Measurements from ENCODE around the gene BLMH. TPM values are rescaled to one million over a fixed set of nuclear protein-coding genes. Genes with fewer than 3 reads are reported as not detected.

Gene BLMH
- total and polyA plus RNA-seq, 8 donors = 11.8 to 24.6 (median 17.6) TPM

GRCh38 chr17:30310562-30310961 lies 18.8 kb upstream of the BLMH start:
- no peaks in the 10 kb centered on the region for H3K4me1 ChIP-seq
- no peaks in the 10 kb centered on the region for H3K36me3 ChIP-seq
- WGBS, 2 donors = 92 to 96% methylated on average over 2 of the region's 2 CpGs
- no peak overlapping the region for H3K27ac ChIP-seq
- no peaks in the 10 kb centered on the region for H3K9me3 ChIP-seq
- intact Hi-C loops (cut with DNase I) = no loop called here
- FAIRE-seq (no peak), DNase-seq (no peak), ATAC-seq (no peak)
- H3K27me3 ChIP-seq = no peaks in the 10 kb centered on the region
- H3K4me3 ChIP-seq = no peak overlapping the region
- TF ChIP-seq CTCF (IDR thresholded peaks at IDR 0.05) = no peak

GRCh38 chr17:30309591-30309990 lies 17.8 kb upstream of the BLMH start:
- H3K27ac ChIP-seq = no peak overlapping the region

GRCh38 chr17:30308406-30308805 lies 16.7 kb upstream of the BLMH start:
- DNase-seq (no peak), FAIRE-seq (no peak), ATAC-seq (no peak)
- H3K4me3 ChIP-seq = no peak overlapping the region
- no peaks in the 10 kb centered on the region for H3K9me3 ChIP-seq
- 58 to 60% methylated on average over 2 of the region's 2 CpGs for WGBS, 2 donors
- H3K27ac ChIP-seq = no peak overlapping the region
- H3K4me1 ChIP-seq = no peaks in the 10 kb centered on the region
- H3K27me3 ChIP-seq = no peaks in the 10 kb centered on the region
- no peaks in the 10 kb centered on the region for H3K36me3 ChIP-seq
- intact Hi-C loops (cut with DNase I) = no loop called here
- TF ChIP-seq CTCF (IDR thresholded peaks at IDR 0.05) = no peak

More at GRCh38 chr17:30309591-30309990, 17.8 kb upstream of the BLMH start:
- FAIRE-seq (no peak), ATAC-seq (no peak), DNase-seq (no peak)
- no peak for TF ChIP-seq CTCF (IDR thresholded peaks at IDR 0.05)
- Histone ChIP-seq H3K27me3 (no peaks in the 10 kb centered on the region), H3K36me3 (no peaks in the 10 kb centered on the region), H3K9me3 (no peaks in the 10 kb centered on the region), H3K4me1 (no peaks in the 10 kb centered on the region), H3K4me3 (no peak overlapping the region)
- whole genome bisulfite sequencing, 2 donors = 91 to 94% methylated on average over 6 of the region's 6 CpGs
- intact Hi-C loops (cut with DNase I) = no loop called here

- ATAC-seq (no peak), FAIRE-seq (no peak), DNase-seq (no peak)
Measured at GRCh38 chr17:30304778-30305177, 13.0 kb upstream of the BLMH start.

GRCh38 chr17:30302241-30302640 lies 10.5 kb upstream of the BLMH start:
- H3K27me3 ChIP-seq = no peaks in the 10 kb centered on the region
- no peak overlapping the region for H3K27ac ChIP-seq
- 60 to 80% methylated on average over 3 of the region's 3 CpGs for WGBS, 2 donors
- FAIRE-seq (no peak), ATAC-seq (no peak), DNase-seq (no peak)
- no peak overlapping the region for H3K4me3 ChIP-seq
- no peaks in the 10 kb centered on the region for H3K4me1 ChIP-seq
- intact Hi-C loops (cut with DNase I) = no loop called here
- no peaks in the 10 kb centered on the region for H3K36me3 ChIP-seq
- no peak for TF ChIP-seq CTCF (IDR thresholded peaks at IDR 0.05)
- no peaks in the 10 kb centered on the region for H3K9me3 ChIP-seq

More at GRCh38 chr17:30304778-30305177, 13.0 kb upstream of the BLMH start:
- Histone ChIP-seq H3K27ac (no peak overlapping the region), H3K4me3 (no peak overlapping the region), H3K9me3 (no peaks in the 10 kb centered on the region), H3K4me1 (no peaks in the 10 kb centered on the region), H3K27me3 (no peaks in the 10 kb centered on the region), H3K36me3 (no peaks in the 10 kb centered on the region)
- intact Hi-C loops (cut with DNase I) = no loop called here
- WGBS, 2 donors = 68 to 71% methylated on average over 3 of the region's 3 CpGs
- TF ChIP-seq CTCF (IDR thresholded peaks at IDR 0.05) = no peak
